Type B pancreatic cell (in vitro differentiated cells): ENCODE data around the gene ACE2. TPM values are rescaled to one million over a fixed set of nuclear protein-coding genes. Genes with fewer than 3 reads are reported as not detected.

Experiments used
- DNase-seq: peaks from one replicate; pipeline ENCODE4 v3.0.0; 2021; ENCODE audit warnings: mixed read lengths; ENCODE audit not compliant: unreplicated experiment; ENCODE audit errors: extremely low spot score
- H3K27ac Mint-ChIP-seq: 2 replicates; pipeline ENCODE4 v1.8.0; 2021; ENCODE audit warnings: mild to moderate bottlenecking, mixed read lengths
- H3K27me3 Mint-ChIP-seq: 2 replicates; pipeline ENCODE4 v1.8.0; 2021; ENCODE audit warnings: mixed read lengths
- H3K36me3 Mint-ChIP-seq: 2 replicates; pipeline ENCODE4 v1.8.0; 2021; ENCODE audit warnings: mixed read lengths
- H3K4me1 Mint-ChIP-seq: one replicate; pipeline ENCODE4 v1.8.0; 2021; ENCODE audit warnings: mixed read lengths; ENCODE audit not compliant: unreplicated experiment
- H3K4me3 Mint-ChIP-seq: 2 replicates; pipeline ENCODE4 v1.8.0; 2021; ENCODE audit warnings: mild to moderate bottlenecking, mixed read lengths
- H3K9me3 Mint-ChIP-seq: 2 replicates; pipeline ENCODE4 v1.8.0; 2021; ENCODE audit warnings: mixed read lengths
- CTCF ChIP-seq: fragments of 200-600 bp; sonication (generic); conservative IDR thresholded peaks from 2 replicates; pipeline ENCODE4 v1.5.0; 2021; ENCODE audit warnings: antibody characterized with exemption, mild to moderate bottlenecking
- total RNA-seq: library from RNA; stranded (reverse); gene quantifications from 2 replicates; pipeline ENCODE4 v1.2.1, GENCODE V29; 2021; ENCODE audit warnings: low replicate concordance

ACE2 gene
- total RNA-seq, 1 donor from 2014 or later = 22.6 TPM

- peaks cover 8% of the 10 kb centered on the region for H3K27me3 Mint-ChIP-seq
- no peaks in the 10 kb centered on the region for H3K9me3 Mint-ChIP-seq
- H3K4me3 Mint-ChIP-seq = no peak overlapping the region
- no peak for DNase-seq
- H3K4me1 Mint-ChIP-seq = peaks cover 16% of the 10 kb centered on the region
- no peaks in the 10 kb centered on the region for H3K36me3 Mint-ChIP-seq
- no peak for TF ChIP-seq CTCF
- H3K27ac Mint-ChIP-seq = no peak overlapping the region
Observed at GRCh38 chrX:15525664-15526416, 74.9 kb downstream of the ACE2 start.

GRCh38 chrX:15524417-15524816 is 76.3 kb downstream of the ACE2 start:
- no peak for TF ChIP-seq CTCF
- Mint-ChIP-seq H3K27me3 (peaks cover 8% of the 10 kb centered on the region), H3K4me1 (peaks cover 16% of the 10 kb centered on the region), H3K9me3 (no peaks in the 10 kb centered on the region), H3K27ac (no peak overlapping the region), H3K36me3 (no peaks in the 10 kb centered on the region), H3K4me3 (no peak overlapping the region)
- no peak for DNase-seq

GRCh38 chrX:15523088-15523487 is 77.7 kb downstream of the ACE2 start:
- Mint-ChIP-seq H3K27me3 (peaks cover 8% of the 10 kb centered on the region), H3K4me3 (no peak overlapping the region), H3K9me3 (no peaks in the 10 kb centered on the region), H3K36me3 (no peaks in the 10 kb centered on the region), H3K27ac (no peak overlapping the region), H3K4me1 (peaks cover 16% of the 10 kb centered on the region)
- no peak for TF ChIP-seq CTCF
- DNase-seq = no peak

GRCh38 chrX:15522464-15522863 is 78.3 kb downstream of the ACE2 start:
- Mint-ChIP-seq H3K27me3 (peaks cover 8% of the 10 kb centered on the region), H3K27ac (no peak overlapping the region), H3K4me1 (peaks cover 16% of the 10 kb centered on the region), H3K9me3 (no peaks in the 10 kb centered on the region), H3K36me3 (no peaks in the 10 kb centered on the region), H3K4me3 (no peak overlapping the region)
- TF ChIP-seq CTCF = no peak
- DNase-seq = no peak

- H3K36me3 Mint-ChIP-seq = no peaks in the 10 kb centered on the region
- no peak for TF ChIP-seq CTCF
- H3K27ac Mint-ChIP-seq = no peak overlapping the region
- no peak for DNase-seq
- H3K4me3 Mint-ChIP-seq = no peak overlapping the region
- H3K4me1 Mint-ChIP-seq = no peaks in the 10 kb centered on the region
- no peaks in the 10 kb centered on the region for H3K9me3 Mint-ChIP-seq
- no peaks in the 10 kb centered on the region for H3K27me3 Mint-ChIP-seq
Observed at GRCh38 chrX:15515931-15516330, 84.8 kb downstream of the ACE2 start.

- no peaks in the 10 kb centered on the region for H3K36me3 Mint-ChIP-seq
- no peak for DNase-seq
- H3K4me3 Mint-ChIP-seq = no peak overlapping the region
- no peak for TF ChIP-seq CTCF
- no peaks in the 10 kb centered on the region for H3K27me3 Mint-ChIP-seq
- H3K4me1 Mint-ChIP-seq = no peaks in the 10 kb centered on the region
- H3K9me3 Mint-ChIP-seq = no peaks in the 10 kb centered on the region
- H3K27ac Mint-ChIP-seq = no peak overlapping the region
Observed at GRCh38 chrX:15514279-15514678, 86.5 kb downstream of the ACE2 start.
